Measurements from ENCODE around the gene OLFM3. TPM values are rescaled to one million over a fixed set of nuclear protein-coding genes. Genes with fewer than 3 reads are reported as not detected.

Gene OLFM3
- total and polyA plus RNA-seq, 2 experiments from 2014 or later: 0.21 to 0.31 TPM

GRCh38 chr1:101942516-101943193 is 54.1 kb downstream of the OLFM3 start:
- no peak overlapping the region for H3K27ac Mint-ChIP-seq
- Histone ChIP-seq H3K36me3 (ENCODE audit: insufficient read depth) (no peaks in the 10 kb centered on the region), H3F3A (replicated peaks; ENCODE audit: low read depth) (no peaks in the 10 kb centered on the region), H3K27me3 (ENCODE audit: insufficient read depth) (no peaks in the 10 kb centered on the region), H3K4me1 (ENCODE audit: insufficient read depth) (no peaks in the 10 kb centered on the region), H3K9me2 (ENCODE audit: insufficient read depth) (no peaks in the 10 kb centered on the region; the same call in 1 of the 2 replicates), H3K27ac (ENCODE audit: low read depth) (no peak overlapping the region), H4K20me1 (replicated peaks; ENCODE audit: insufficient read depth) (no peaks in the 10 kb centered on the region), H3K4me2 (no peak overlapping the region), H3K4me3 (no peak overlapping the region), H3K79me2 (replicated peaks; ENCODE audit: insufficient read depth) (no peaks in the 10 kb centered on the region), H2AFZ (no peak overlapping the region)
- ATAC-seq (no peak), DNase-seq (ENCODE audit: low spot score) (no peak)
- TF ChIP-seq EZH2phosphoT487 (IDR thresholded peaks at IDR 0.05; ENCODE audit: unreplicated experiment) (no peak), JUNB (IDR thresholded peaks at IDR 0.05; ENCODE audit: unreplicated experiment) (no peak), ZNF462 (CRISPR knock-in tag; IDR thresholded peaks at IDR 0.05) (no peak), REST (IDR thresholded peaks at IDR 0.05; ENCODE audit: unreplicated experiment) (no peak), CTCF (conservative IDR thresholded peaks at IDR 0.05; ENCODE audit: low read depth in 2 of 2) (no peak), NANOG (IDR thresholded peaks at IDR 0.05; ENCODE audit: borderline replicate concordance) (no peak), ZNF331 (CRISPR knock-in tag; IDR thresholded peaks at IDR 0.05; ENCODE audit: low read depth) (no peak), STAT1 (IDR thresholded peaks at IDR 0.05; ENCODE audit: unreplicated experiment) (no peak), POLR2AphosphoS5 (IDR thresholded peaks at IDR 0.05; ENCODE audit: low read depth) (no peak), EZH2 (IDR thresholded peaks at IDR 0.05; ENCODE audit: low read depth, unreplicated experiment) (no peak), ZNF114 (CRISPR knock-in tag; IDR thresholded peaks at IDR 0.05) (no peak), ETS1 (IDR thresholded peaks at IDR 0.05) (no peak), CREB1 (CRISPR knock-in tag; IDR thresholded peaks at IDR 0.05; ENCODE audit: low read depth) (no peak)
- no peaks in the 10 kb centered on the region for H3K9me3 Mint-ChIP-seq
- H3K4me1 Mint-ChIP-seq: no peaks in the 10 kb centered on the region
- H3K36me3 Mint-ChIP-seq (ENCODE audit: low read depth): no peaks in the 10 kb centered on the region
- H3K27me3 Mint-ChIP-seq (ENCODE audit: insufficient read depth, low read depth, poor library complexity): no peaks in the 10 kb centered on the region
- H3K4me3 Mint-ChIP-seq: no peak overlapping the region
